Activated T-cell treated with anti-CD3 and anti-CD28 coated beads for 24 hours (primary cell): ENCODE measurements around the gene JAK3.

Experiments used
- DNase-seq: peaks from one replicate; pipeline ENCODE4 v3.0.0-alpha.2; 2020; ENCODE audit warnings: low read depth

JAK3 gene

GRCh38 chr19:17865364-17866311 lies 17.9 kb upstream of the JAK3 start:
- DNase-seq, result no peak

GRCh38 chr19:17863520-17864182 lies 15.9 kb upstream of the JAK3 start:
- no peak for DNase-seq

- no peak for DNase-seq
Measured at GRCh38 chr19:17862711-17863519, 15.1 kb upstream of the JAK3 start.

GRCh38 chr19:17861542-17862402 lies 14.0 kb upstream of the JAK3 start:
- no peak for DNase-seq

GRCh38 chr19:17860993-17861360 lies 13.2 kb upstream of the JAK3 start:
- DNase-seq, result no peak

GRCh38 chr19:17860331-17860992 lies 12.7 kb upstream of the JAK3 start:
- DNase-seq, result no peak

GRCh38 chr19:17859533-17860330 lies 11.9 kb upstream of the JAK3 start, which contains the start of gene RPL18A:
Gene RPL18A, plus strand, starts transcription at chr19:17859910. Its CDS starts 47 bp downstream, at chr19:17859957.
- peak; percentile 98 for DNase-seq

- DNase-seq, result peak; percentile 89
Measured at GRCh38 chr19:17855280-17856152, 7.7 kb upstream of the JAK3 start.

GRCh38 chr19:17854061-17854460 lies 6.3 kb upstream of the JAK3 start:
- DNase-seq, result no peak

- no peak for DNase-seq
Measured at GRCh38 chr19:17848595-17849292, 962 bp upstream of the JAK3 start.

- DNase-seq, result no peak
Measured at GRCh38 chr19:17846146-17846545, 1.6 kb downstream of the JAK3 start.

- no peak for DNase-seq
Measured at GRCh38 chr19:17843908-17844490, 3.8 kb downstream of the JAK3 start.

- DNase-seq, result no peak
Measured at GRCh38 chr19:17843292-17843827, 4.4 kb downstream of the JAK3 start.

GRCh38 chr19:17842663-17843291 lies 5.0 kb downstream of the JAK3 start:
- no peak for DNase-seq

GRCh38 chr19:17841810-17842662 lies 5.7 kb downstream of the JAK3 start:
- peak; percentile 68 for DNase-seq

GRCh38 chr19:17841371-17841809 lies 6.4 kb downstream of the JAK3 start:
- DNase-seq, result no peak
